Mucosa of descending colon (tissue), 3 donors: Measurements from ENCODE around the gene TSKU. TPM values are rescaled to one million over a fixed set of nuclear protein-coding genes. Genes with fewer than 3 reads are reported as not detected.

Source experiments
- ATAC-seq: fragments of 200-7000 bp; cut with Tn5 transposase; one replicate; pipeline ENCODE4 v1.9.1; 2020; ENCODE audit warnings: mild to moderate bottlenecking, moderate library complexity
- DNase-seq, 3 donors: peaks; one replicate each; pipeline ENCODE4 v3.0.0-alpha.2; 2020
- H3K36me3 ChIP-seq: fragments of 200-600 bp; one replicate; pipeline ENCODE4 v1.8.0; 2021; ENCODE audit warnings: low read depth, mild to moderate bottlenecking
- H3K4me1 ChIP-seq: fragments of 200-600 bp; one replicate; pipeline ENCODE4 v1.8.0; 2021; ENCODE audit warnings: low read depth, mild to moderate bottlenecking
- H3K4me3 ChIP-seq: fragments of 200-600 bp; one replicate; pipeline ENCODE4 v1.8.0; 2021; ENCODE audit warnings: mild to moderate bottlenecking
- H3K9me3 ChIP-seq: fragments of 200-600 bp; one replicate; pipeline ENCODE4 v1.8.0; 2021; ENCODE audit warnings: mild to moderate bottlenecking
- CTCF ChIP-seq: fragments of 200-600 bp; IDR thresholded peaks from one replicate; pipeline ENCODE4 v1.8.0; 2022; ENCODE audit warnings: antibody characterized with exemption, mild to moderate bottlenecking
- intact Hi-C, 2 donors: fragments of 100-400 bp; cut with DNase I in 1 of 2; cut with micrococcal nuclease in 1 of 2; formaldehyde crosslinking; loops; one replicate each; pipeline versions ENCODE4 v1.11.0 to v1.11.1; 2022; cut with DNase I, micrococcal nuclease
- total RNA-seq, 3 donors: library from RNA; stranded (reverse); fragmentation: NEBNext Ultra II Directional in 2 of 3; extraction: Animal tissue kit (Norgen Biotek cat#: 25700) in 2 of 3; gene quantifications; one replicate each; pipeline versions ENCODE4 v1.2.1 to v1.2.4, GENCODE V29; 2021 to 2023
- donor health status: DM: no; HTN: no; CAD: no; lungs with moderate emphysema.
- donor health status: DM: no; HTN: no; CAD: no.
- donor health status: DM: no; HTN: yes; CAD: no.

The TSKU gene
- total RNA-seq, 3 donors from 2014 or later = 21.5 to 42.9 (median 41.8) TPM

DNA sequence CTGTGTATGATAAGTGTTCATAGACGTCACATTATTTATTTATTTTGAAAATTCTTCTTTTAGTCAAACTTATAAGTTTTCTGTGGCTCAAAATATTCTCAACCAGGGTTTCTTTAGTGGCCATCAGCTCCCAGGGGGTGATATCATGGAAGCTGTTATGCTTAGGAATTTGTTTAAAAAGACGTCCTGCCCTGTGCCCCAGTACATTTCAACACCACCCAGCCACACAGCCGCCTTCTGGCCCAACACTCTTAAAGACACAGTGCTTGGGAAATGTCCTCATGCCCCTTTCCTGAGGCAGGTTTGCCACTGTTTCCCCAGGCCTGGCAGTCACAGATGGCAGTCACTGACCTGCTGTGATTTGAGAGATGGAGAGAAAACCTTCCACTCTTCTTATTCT lies 19.9 kb downstream of the TSKU start:
- no peak overlapping the region for H3K4me3 ChIP-seq
- H3K36me3 ChIP-seq = no peaks in the 10 kb centered on the region
- no peaks in the 10 kb centered on the region for H3K9me3 ChIP-seq
- DNase-seq (no peak), ATAC-seq (no peak)
- intact Hi-C loops = no loop called here
- no peak for TF ChIP-seq CTCF
- H3K4me1 ChIP-seq = peaks cover 6% of the 10 kb centered on the region

DNA sequence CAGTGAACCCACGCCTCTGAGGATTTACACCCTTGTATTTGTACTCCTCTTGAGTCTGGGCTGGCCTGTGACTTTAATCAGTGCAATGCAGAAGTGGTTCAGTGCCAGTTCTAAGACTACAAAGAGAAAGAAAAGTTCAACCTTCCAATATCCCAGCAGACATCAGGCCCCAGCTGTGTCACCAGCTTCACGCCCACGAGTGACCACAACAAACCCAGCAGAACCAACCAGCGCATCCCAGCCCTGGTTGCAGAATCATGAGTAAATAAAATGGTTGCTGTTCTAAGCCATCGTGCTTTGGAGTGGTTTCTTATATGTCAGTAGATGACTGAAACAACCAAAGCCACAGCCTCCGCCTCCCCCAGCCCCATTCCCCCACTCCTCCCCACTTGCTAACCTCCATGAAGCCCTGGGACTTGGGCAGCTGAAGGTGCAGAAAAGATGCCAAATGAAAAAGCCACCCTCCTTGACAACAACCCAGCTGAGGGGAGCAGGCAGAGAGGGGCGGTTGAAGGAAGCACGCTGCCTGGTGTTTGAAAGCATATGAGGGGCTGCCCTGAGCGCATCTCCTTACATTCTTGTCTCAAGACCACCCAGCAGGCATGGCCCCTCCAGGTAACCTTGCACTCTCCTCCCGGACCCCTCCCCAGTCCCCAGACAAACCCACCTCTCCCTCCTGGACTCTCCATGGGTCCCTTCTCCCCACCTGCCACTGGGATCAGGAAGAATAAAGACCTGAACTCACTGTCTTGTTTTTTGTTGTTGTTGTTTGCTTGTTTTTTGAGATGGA lies 20.9 kb downstream of the TSKU start:
- no peak for ATAC-seq
- Histone ChIP-seq H3K4me1 (peaks cover 6% of the 10 kb centered on the region), H3K36me3 (no peaks in the 10 kb centered on the region), H3K9me3 (no peaks in the 10 kb centered on the region), H3K4me3 (no peak overlapping the region)
- intact Hi-C loops = no loop called here
- no peak for TF ChIP-seq CTCF
- no peak for DNase-seq

DNA sequence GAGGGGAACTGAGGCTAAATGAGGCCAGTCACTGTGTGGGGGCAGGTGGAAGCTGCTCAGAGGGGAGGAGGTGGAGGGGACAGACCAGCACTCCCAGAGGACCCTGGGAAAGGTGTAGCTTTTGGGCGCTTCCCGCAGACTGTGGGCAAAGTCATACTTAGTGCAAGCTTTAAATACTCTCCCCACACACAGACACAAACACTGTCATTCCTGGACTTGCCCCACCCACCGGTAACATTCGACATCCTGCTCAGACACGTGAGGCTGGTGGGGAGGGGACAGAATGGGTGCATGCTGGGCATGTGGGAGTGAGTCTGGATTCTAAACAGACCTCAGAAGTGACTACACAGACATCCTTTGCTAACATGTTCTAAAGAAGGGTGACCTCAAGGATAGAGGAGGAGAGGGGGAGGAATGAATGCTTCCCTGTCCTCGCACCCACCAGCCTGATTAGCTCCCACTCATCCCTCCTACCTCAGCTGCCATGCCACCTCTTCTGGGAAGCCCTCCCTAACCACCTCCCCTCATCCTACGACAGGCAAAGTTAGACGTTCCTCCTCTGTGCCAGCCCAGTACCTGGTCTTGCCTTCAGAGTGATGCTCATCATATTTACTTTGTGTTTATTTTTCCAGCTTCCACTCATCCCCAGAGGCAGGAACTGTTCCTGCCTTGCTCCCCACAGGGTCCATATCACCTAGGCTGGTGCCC lies 22.2 kb downstream of the TSKU start:
- no peak for DNase-seq
- intact Hi-C loops = loop anchor here in 1 of 2 donors (5.0 kb wide), 1 partner anchor 112 kb away; no protein-coding TSS in a partner anchor

GRCh38 chr11:76806131-76806530 lies 23.0 kb downstream of the TSKU start:
- Histone ChIP-seq H3K36me3 (no peaks in the 10 kb centered on the region), H3K4me1 (no peaks in the 10 kb centered on the region), H3K9me3 (no peaks in the 10 kb centered on the region), H3K4me3 (no peak overlapping the region)
- intact Hi-C loops = loop anchor here in 1 of 2 donors (5.0 kb wide), 1 partner anchor 111 kb away; no protein-coding TSS in a partner anchor
- no peak for TF ChIP-seq CTCF
- ATAC-seq = no peak
- no peak for DNase-seq

More for the DNA sequence above, 22.2 kb downstream of the TSKU start:
- Histone ChIP-seq H3K9me3 (no peaks in the 10 kb centered on the region), H3K36me3 (no peaks in the 10 kb centered on the region), H3K4me1 (no peaks in the 10 kb centered on the region), H3K4me3 (no peak overlapping the region)
- TF ChIP-seq CTCF = no peak
- ATAC-seq = peak; percentile 6

DNA sequence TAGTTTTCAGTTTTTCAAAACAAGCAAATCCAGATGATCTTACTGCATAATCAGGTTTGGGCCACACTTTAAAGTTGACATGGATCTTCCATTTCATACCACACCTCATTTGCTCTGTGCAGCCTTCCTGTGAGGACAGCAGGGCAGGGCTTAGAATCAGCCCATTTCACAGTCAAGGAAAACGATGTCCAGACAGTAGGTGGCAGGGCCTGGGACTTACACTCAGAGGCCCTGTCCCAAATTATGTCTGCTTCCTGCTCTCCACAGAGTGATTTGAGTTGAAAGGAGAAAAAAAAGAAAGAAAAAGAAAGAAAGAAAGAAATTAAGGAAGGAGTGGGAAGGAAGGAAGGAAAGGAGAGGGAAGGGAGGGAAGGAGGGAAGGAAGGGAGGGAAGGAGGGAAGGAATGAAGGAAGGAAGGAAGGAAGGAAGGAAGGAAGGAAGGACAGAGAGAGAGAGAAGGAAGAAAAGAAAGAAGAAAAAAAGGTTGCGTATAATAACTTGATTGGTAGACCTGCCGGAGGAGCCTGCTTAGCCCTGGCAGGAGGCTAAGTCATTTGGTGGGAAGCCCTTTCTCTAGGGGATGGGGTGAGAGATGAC lies 23.6 kb downstream of the TSKU start:
- DNase-seq (no peak), ATAC-seq (no peak)
- Histone ChIP-seq H3K36me3 (no peaks in the 10 kb centered on the region), H3K9me3 (no peaks in the 10 kb centered on the region), H3K4me1 (no peaks in the 10 kb centered on the region), H3K4me3 (no peak overlapping the region)
- intact Hi-C loops = loop anchor here in 1 of 2 donors (5.0 kb wide), 1 partner anchor 111 kb away; no protein-coding TSS in a partner anchor
- no peak for TF ChIP-seq CTCF
